OCI-LY1 (cell line): ENCODE data around the gene CSAG2.
"Not testable (repeated sequence)": the region's sequence is repeated elsewhere in the genome, so short reads cannot be mapped to it uniquely, and the experiment has no call there.

Source experiments
- H2AFZ ChIP-seq: fragments of 200-600 bp; sonication (generic), shearing (Covaris generic); 2 replicates; pipeline ENCODE4 v1.6.0; 2014; ENCODE audit warnings: antibody characterized with exemption, mild to moderate bottlenecking, low read length
- H3F3A ChIP-seq: fragments of 200-600 bp; sonication (generic), shearing (Covaris generic); 2 replicates; pipeline ENCODE4 v1.6.0; 2014; ENCODE audit warnings: mild to moderate bottlenecking, antibody characterized with exemption, low read length, moderate library complexity; ENCODE audit not compliant: insufficient read depth
- H3K27ac ChIP-seq: fragments of 200-600 bp; sonication (generic); 2 replicates; pipeline ENCODE4 v1.5.1; 2014; ENCODE audit warnings: low read length, mixed run types, mild to moderate bottlenecking, low read depth; ENCODE audit not compliant: poor library complexity, severe bottlenecking
- H3K27me3 ChIP-seq: fragments of 200-600 bp; sonication (generic); 2 replicates; pipeline ENCODE4 v1.6.0; 2014; ENCODE audit warnings: antibody characterized with exemption, mild to moderate bottlenecking, low read length, moderate library complexity; ENCODE audit not compliant: insufficient read depth
- H3K36me3 ChIP-seq: fragments of 200-600 bp; sonication (generic); 2 replicates; pipeline ENCODE4 v1.6.1; 2014; ENCODE audit warnings: mild to moderate bottlenecking, antibody characterized with exemption, low read length, moderate library complexity, mixed read lengths; ENCODE audit not compliant: insufficient read depth
- H3K4me1 ChIP-seq: fragments of 200-600 bp; sonication (generic); 2 replicates; pipeline ENCODE4 v1.5.1; 2014; ENCODE audit warnings: mild to moderate bottlenecking, low read length, moderate library complexity; ENCODE audit not compliant: insufficient read depth, severe bottlenecking
- H3K4me2 ChIP-seq: fragments of 200-600 bp; sonication (generic), shearing (Covaris generic); 2 replicates; pipeline ENCODE4 v1.6.1; 2014; ENCODE audit warnings: low read length
- H3K4me3 ChIP-seq: fragments of 200-600 bp; sonication (generic); 2 replicates; pipeline ENCODE4 v1.5.1; 2014; ENCODE audit warnings: low read length, low read depth, mild to moderate bottlenecking, mixed read lengths; ENCODE audit not compliant: poor library complexity, severe bottlenecking
- H3K79me2 ChIP-seq: fragments of 200-600 bp; shearing (Covaris generic); 2 replicates; pipeline ENCODE4 v1.6.1; 2016; ENCODE audit warnings: mixed run types, low read length, mixed read lengths; ENCODE audit not compliant: insufficient read depth
- H3K9ac ChIP-seq: fragments of 200-600 bp; sonication (generic), shearing (Covaris generic); 2 replicates; pipeline ENCODE4 v1.6.1; 2014; ENCODE audit warnings: mild to moderate bottlenecking, low read length, mixed read lengths
- H3K9me2 ChIP-seq: fragments of 200-600 bp; sonication (generic), shearing (Covaris generic); 2 replicates; pipeline ENCODE4 v1.6.1; 2014; ENCODE audit warnings: low read depth, mild to moderate bottlenecking, low read length, mixed read lengths
- H3K9me3 ChIP-seq: fragments of 200-600 bp; shearing (Covaris generic); 2 replicates; pipeline ENCODE4 v1.6.1; 2014; ENCODE audit warnings: low read length, mixed read lengths
- H4K20me1 ChIP-seq: fragments of 200-600 bp; sonication (generic), shearing (Covaris generic); 2 replicates; pipeline ENCODE4 v1.6.0; 2016; ENCODE audit warnings: mild to moderate bottlenecking, low read length; ENCODE audit not compliant: insufficient read depth
- CTCF ChIP-seq: fragments of 200-600 bp; sonication (generic), shearing (Covaris generic); IDR thresholded peaks from 2 replicates; pipeline ENCODE4 v1.5.1; 2017; ENCODE audit warnings: mild to moderate bottlenecking, antibody characterized with exemption, low read length, moderate library complexity, mixed read lengths
- EZH2 ChIP-seq: fragments of 200-600 bp; sonication (generic), shearing (Covaris generic); IDR thresholded peaks from 2 replicates; pipeline ENCODE4 v1.8.0; 2017; ENCODE audit warnings: borderline replicate concordance, mixed run types, mild to moderate bottlenecking, antibody characterized with exemption, low read length, moderate library complexity, mixed read lengths

The CSAG2 gene

GRCh38 chrX:152735860-152736511, 26.9 kb upstream of the CSAG2 start:
- Histone ChIP-seq H3F3A (no peaks in the 10 kb centered on the region), H3K9me2 (no peaks in the 10 kb centered on the region), H3K4me2 (no peak overlapping the region), H3K27me3 (no peaks in the 10 kb centered on the region), H3K27ac (no peak overlapping the region), H2AFZ (no peak overlapping the region), H3K79me2 (no peaks in the 10 kb centered on the region), H3K4me3 (no peak overlapping the region), H3K36me3 (no peaks in the 10 kb centered on the region), H3K9me3 (no peaks in the 10 kb centered on the region), H4K20me1 (no peaks in the 10 kb centered on the region), H3K4me1 (no peaks in the 10 kb centered on the region), H3K9ac (no peak overlapping the region)
- TF ChIP-seq CTCF (no peak), EZH2 (no peak)

GRCh38 chrX:152735101-152735500, 26.0 kb upstream of the CSAG2 start:
- TF ChIP-seq EZH2 (no peak), CTCF (no peak)
- Histone ChIP-seq H4K20me1 (no peaks in the 10 kb centered on the region), H3K4me3 (no peak overlapping the region), H3F3A (no peaks in the 10 kb centered on the region), H3K27me3 (no peaks in the 10 kb centered on the region), H3K9me3 (no peaks in the 10 kb centered on the region), H3K4me1 (no peaks in the 10 kb centered on the region), H3K9ac (no peak overlapping the region), H3K9me2 (no peaks in the 10 kb centered on the region), H3K27ac (no peak overlapping the region), H3K4me2 (no peak overlapping the region), H2AFZ (no peak overlapping the region), H3K36me3 (no peaks in the 10 kb centered on the region), H3K79me2 (no peaks in the 10 kb centered on the region)

DNA sequence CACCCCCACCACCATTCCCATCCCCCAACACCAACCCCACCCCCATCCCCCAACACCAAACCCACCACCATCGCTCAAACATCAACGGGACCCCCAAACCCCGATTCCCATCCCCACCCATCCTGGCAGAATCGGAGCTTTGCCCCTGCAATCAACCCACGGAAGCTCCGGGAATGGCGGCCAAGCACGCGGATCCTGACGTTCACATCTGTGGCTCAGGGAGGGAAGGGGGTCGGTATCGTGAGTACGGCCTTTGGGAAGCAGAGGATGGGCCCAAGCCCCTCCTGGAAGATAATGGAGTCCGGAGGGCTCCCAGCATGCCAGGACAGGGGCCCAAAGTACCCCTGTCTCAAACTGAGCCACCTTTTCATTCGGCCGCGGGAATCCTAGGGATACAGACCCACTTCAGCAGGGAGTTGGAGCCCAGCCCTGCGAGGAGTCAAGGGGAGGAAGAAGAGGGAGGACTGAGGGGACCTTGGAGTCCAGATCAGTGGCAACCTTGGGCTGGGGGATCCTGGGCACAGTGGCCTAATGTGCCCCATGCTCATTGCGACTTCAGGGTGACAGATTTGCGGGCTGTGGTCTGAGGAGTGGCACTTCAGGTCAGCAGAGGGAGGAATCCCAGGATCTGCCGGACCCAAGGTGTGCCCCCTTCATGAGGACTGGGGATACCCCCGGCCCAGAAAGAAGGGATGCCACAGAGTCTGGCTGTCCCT, 25.2 kb upstream of the CSAG2 start:
- not testable (repeated sequence) for H4K20me1 ChIP-seq, H3K9me2 ChIP-seq, H3K4me1 ChIP-seq, H3K36me3 ChIP-seq, H2AFZ ChIP-seq, H3K27me3 ChIP-seq, H3K79me2 ChIP-seq, H3K4me2 ChIP-seq, H3K27ac ChIP-seq, H3K9ac ChIP-seq, H3F3A ChIP-seq, H3K9me3 ChIP-seq, H3K4me3 ChIP-seq
